ENCODE data around the gene TP53BP2.

The TP53BP2 gene

GRCh38 chr1:223831755-223832636 is 13.8 kb downstream of the TP53BP2 start:
- TF ChIP-seq, protein P1, sequence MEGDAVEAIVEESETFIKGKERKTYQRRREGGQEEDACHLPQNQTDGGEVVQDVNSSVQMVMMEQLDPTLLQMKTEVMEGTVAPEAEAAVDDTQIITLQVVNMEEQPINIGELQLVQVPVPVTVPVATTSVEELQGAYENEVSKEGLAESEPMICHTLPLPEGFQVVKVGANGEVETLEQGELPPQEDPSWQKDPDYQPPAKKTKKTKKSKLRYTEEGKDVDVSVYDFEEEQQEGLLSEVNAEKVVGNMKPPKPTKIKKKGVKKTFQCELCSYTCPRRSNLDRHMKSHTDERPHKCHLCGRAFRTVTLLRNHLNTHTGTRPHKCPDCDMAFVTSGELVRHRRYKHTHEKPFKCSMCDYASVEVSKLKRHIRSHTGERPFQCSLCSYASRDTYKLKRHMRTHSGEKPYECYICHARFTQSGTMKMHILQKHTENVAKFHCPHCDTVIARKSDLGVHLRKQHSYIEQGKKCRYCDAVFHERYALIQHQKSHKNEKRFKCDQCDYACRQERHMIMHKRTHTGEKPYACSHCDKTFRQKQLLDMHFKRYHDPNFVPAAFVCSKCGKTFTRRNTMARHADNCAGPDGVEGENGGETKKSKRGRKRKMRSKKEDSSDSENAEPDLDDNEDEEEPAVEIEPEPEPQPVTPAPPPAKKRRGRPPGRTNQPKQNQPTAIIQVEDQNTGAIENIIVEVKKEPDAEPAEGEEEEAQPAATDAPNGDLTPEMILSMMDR (IDR thresholded peaks at IDR 0.05) = no peak
- H3K4me1 ChIP-seq = peaks cover 5% of the 10 kb centered on the region
- no peak overlapping the region for H3K4me3 ChIP-seq (ENCODE audit: low read depth, low read length)

DNA sequence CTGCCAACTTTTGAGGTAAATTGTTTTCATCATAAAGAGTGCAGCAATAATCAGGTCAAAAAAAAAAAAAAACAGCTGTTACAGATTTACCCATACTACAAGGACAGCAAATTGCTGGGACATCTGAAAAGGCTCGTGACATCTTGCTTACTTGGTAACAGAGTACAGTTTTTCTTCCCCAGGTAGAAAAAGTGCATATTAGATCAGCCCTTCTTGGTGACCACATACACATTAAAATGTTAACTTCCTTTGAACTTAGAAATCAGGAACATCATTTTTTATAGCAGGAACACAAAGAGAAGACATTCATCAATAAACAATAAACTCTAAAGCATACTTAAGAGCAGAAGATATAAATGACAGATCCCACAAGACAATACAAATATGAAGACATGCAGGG is 16.1 kb downstream of the TP53BP2 start:
- TF ChIP-seq, protein P1 (IDR thresholded peaks at IDR 0.05) = no peak
- Histone ChIP-seq H3K36me3 (ENCODE audit: control insufficient read depth, insufficient read depth, low read length) (no peaks in the 10 kb centered on the region), H3K9ac (no peak overlapping the region), H3K79me2 (peaks cover 33% of the 10 kb centered on the region), H3K4me1 (peaks cover 5% of the 10 kb centered on the region), H3K4me3 (ENCODE audit: low read depth, low read length) (no peak overlapping the region), H3K27me3 (ENCODE audit: control insufficient read depth, insufficient read depth, low read length) (no peaks in the 10 kb centered on the region), H3K4me2 (ENCODE audit: low read length) (no peak overlapping the region), H3K9me3 (ENCODE audit: control insufficient read depth, low read length) (no peaks in the 10 kb centered on the region), H2AFZ (no peak overlapping the region), H3K27ac (no peak overlapping the region)

More at GRCh38 chr1:223831755-223832636, 13.8 kb downstream of the TP53BP2 start:
- H3K9ac ChIP-seq = no peak overlapping the region
- H3K36me3 ChIP-seq (ENCODE audit: control insufficient read depth, insufficient read depth, low read length) = no peaks in the 10 kb centered on the region
- no peaks in the 10 kb centered on the region for H3K9me3 ChIP-seq (ENCODE audit: control insufficient read depth, low read length)
- H3K79me2 ChIP-seq = peaks cover 16% of the 10 kb centered on the region
- H3K27ac ChIP-seq = peak overlapping the region; percentile 19
- H2AFZ ChIP-seq = no peak overlapping the region
- H3K27me3 ChIP-seq (ENCODE audit: control insufficient read depth, insufficient read depth, low read length) = no peaks in the 10 kb centered on the region
- no peak overlapping the region for H3K4me2 ChIP-seq (ENCODE audit: low read length)

DNA sequence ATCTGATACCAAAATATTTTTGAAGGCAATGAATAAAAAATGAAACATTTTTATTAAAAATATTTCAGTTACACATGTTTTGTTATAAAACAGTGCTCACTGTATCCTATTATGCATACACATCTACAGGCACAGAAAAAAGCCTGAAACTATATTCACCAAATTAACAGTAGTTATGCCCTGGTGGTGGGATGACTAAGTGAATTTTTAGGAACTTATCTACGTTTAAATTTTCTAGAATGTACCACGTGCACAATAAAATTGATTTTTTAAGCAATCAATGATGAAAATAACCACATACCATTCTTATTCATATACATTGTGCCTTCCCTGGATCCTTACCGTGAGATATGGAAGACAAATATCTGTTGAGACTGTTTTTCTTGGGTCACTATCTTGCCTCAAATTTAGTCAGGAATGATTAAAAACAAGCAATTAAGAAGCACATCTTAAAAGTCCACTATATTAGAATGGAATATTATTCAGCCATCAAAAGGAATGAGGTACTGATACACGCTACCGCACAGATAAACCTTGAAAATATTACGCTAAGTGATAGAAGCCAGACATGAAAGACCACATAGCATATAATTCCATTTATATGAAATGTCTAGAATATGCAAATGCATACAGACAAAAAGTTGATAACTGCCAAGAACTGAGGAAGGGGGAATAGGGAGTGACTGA is 17.4 kb downstream of the TP53BP2 start:
- H2AFZ ChIP-seq = no peak overlapping the region
- H3K4me1 ChIP-seq = peaks cover 5% of the 10 kb centered on the region
- TF ChIP-seq, protein P1 (IDR thresholded peaks at IDR 0.05) = no peak
- H3K4me3 ChIP-seq (ENCODE audit: low read depth, low read length) = no peak overlapping the region
- H3K9ac ChIP-seq = no peak overlapping the region
- no peak overlapping the region for H3K4me2 ChIP-seq (ENCODE audit: low read length)
- no peaks in the 10 kb centered on the region for H3K9me3 ChIP-seq (ENCODE audit: control insufficient read depth, low read length)
- H3K27me3 ChIP-seq (ENCODE audit: control insufficient read depth, insufficient read depth, low read length) = no peaks in the 10 kb centered on the region
- H3K27ac ChIP-seq = no peak overlapping the region
- H3K36me3 ChIP-seq (ENCODE audit: control insufficient read depth, insufficient read depth, low read length) = no peaks in the 10 kb centered on the region
- peaks cover 33% of the 10 kb centered on the region for H3K79me2 ChIP-seq

DNA sequence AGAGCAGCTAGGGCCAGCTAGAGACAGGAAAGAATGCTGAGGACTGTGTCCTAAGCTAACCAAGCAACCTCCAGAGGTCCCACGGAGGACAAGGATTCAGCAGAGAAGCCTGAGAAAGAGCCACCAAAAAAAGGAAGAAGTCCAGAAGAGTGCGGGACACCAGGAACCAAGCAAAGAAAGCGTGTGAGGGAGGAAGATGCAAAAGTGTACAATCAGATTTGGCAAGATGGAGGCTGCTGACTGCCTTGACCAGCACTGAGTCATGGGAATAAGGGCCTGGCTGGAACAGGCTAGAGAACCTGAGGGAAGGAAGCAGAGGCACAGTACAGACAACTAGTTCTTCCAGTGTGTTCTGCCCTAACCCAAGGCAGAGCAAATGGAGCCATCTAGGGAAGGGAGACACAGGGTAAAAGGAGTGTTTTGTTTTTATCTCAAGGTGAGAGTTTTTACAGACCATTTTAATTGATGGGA is 18.5 kb downstream of the TP53BP2 start:
- Histone ChIP-seq H3K4me2 (ENCODE audit: low read length) (no peak overlapping the region), H3K9ac (no peak overlapping the region), H2AFZ (no peak overlapping the region), H3K79me2 (peaks cover 33% of the 10 kb centered on the region), H3K4me3 (ENCODE audit: low read depth, low read length) (no peak overlapping the region), H3K9me3 (ENCODE audit: control insufficient read depth, low read length) (no peaks in the 10 kb centered on the region), H3K4me1 (no peaks in the 10 kb centered on the region), H3K27me3 (ENCODE audit: control insufficient read depth, insufficient read depth, low read length) (no peaks in the 10 kb centered on the region), H3K27ac (no peak overlapping the region), H3K36me3 (ENCODE audit: control insufficient read depth, insufficient read depth, low read length) (no peaks in the 10 kb centered on the region)
- TF ChIP-seq, protein P1 (IDR thresholded peaks at IDR 0.05) = no peak
